ENCODE data around the gene GDPGP1.
A peak's percentile ranks its signal among the peaks of the same experiment; 100 is the strongest.
"Not testable (repeated sequence)": the region's sequence is repeated elsewhere in the genome, so short reads cannot be mapped to it uniquely, and the experiment has no call there.

Gene GDPGP1

DNA sequence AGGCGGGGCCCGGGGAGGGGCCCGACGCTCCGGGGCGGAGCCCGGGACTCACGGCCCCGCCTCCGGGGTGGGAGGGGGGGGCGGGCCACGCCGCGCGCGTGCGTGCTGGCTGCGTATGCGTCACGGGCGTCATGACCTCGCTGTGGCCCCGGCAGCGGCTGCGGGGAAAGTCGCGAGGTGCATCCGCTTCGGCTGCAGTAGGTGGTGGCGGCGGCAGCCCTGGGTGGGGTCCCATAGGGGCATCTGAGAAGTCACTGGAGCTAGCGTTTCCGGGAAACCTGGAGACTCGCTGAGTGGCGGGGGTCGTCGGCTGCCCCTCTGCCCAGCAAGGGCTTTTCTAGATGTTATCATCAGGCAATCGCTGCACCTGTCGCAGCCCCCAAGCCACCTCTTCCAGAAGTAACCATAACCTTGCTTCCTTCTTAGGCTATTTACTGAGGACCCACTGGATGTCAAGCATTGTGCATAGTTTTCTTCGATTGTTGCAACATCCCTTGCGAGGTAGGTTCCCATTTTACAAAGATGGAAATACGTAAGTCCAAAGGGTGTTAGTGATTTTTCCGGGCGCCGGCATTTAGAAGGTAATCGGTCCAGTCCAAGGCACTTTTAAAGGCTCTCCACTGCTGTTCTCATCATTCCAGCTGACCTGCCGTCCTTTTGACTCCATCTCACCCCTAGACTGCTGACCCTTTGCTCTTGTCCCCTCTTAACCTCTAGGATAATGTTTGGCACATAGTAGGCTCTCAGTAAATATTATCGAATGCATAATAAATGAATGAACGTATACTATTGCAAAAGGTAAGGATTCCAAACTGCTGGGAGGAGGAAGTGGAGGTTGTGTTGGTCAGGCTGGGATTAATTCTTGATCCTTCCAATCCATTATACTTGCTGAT, at the start of gene GDPGP1:
GDPGP1 (plus strand) TSS at position 114 of the 893 bp plus-strand sequence. CDS start 6,700 bp downstream, outside the sequence.
- no peak for DNase-seq

DNA sequence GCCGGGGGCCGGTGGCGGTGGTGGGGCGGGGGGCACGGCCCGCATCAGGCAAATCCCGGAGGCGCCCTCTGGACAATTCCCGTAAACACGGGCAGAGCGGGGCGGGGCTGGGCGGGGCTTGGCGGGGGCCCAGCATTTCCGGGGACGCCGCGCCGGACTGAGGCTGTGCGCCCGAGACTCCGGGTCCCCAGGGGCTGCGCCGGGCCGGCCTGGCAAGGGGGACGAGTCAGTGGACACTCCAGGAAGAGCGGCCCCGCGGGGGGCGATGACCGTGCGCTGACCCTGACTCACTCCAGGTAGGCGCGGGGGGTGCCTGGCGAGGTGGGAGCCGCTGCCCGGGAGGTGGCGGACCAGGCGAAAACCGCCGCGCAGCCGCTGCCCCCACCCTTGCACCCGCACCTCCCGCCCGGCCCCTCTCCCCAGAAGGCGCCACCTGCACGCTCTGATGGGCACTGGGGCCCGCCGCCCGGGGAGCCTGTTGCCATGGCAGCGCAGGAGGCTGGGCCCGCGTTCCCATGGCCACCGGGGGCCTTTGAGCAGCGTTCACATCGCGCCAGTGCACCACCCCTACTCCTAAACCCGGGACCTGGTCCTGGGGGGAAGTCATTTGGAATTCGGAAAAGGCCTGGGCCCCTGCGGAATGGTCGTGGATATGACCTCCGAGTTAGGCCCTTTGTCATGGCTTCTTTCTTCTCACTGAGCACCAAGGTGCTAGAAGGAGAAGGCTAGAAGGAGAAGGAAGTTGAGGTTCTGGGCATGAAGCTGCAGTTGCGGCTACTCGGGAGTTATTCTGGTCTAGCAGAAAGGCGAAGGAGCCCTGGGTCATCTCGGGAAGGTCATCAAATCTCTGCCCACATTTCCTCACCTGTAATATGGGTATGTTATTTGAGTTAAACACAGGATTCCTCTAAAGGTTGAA, 49.0 kb upstream of the GDPGP1 start:
- no peak for DNase-seq

DNA sequence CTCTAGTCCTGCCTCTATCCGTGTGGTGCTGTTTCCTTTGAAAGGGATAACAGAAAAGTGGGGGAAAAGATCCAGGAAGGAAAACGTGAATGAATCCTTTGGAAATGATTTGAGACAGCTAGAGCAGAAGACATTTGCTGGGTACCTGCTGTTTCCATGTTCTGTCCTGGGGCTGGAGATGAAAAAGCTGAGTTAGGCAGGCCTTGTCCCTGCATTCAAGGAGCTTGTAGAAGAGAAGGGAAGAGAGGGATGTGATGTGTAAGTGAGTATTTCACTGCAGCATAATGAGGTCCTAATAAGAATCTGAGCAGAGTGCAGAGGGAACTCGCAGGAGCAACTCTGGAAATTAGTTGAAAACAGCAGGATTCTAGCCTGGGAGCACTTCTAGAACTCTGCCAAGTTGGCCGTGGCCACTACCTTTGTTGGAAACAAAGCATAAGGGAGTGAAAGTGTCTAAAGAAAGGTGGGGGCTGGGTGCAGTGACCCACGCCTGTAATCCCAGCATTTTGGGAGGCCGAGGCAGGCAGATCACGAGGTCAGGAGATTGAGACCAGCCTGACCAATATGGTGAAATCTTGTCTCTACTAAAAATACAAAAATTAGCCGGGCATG, 46.6 kb upstream of the GDPGP1 start:
- no peak for DNase-seq

DNA sequence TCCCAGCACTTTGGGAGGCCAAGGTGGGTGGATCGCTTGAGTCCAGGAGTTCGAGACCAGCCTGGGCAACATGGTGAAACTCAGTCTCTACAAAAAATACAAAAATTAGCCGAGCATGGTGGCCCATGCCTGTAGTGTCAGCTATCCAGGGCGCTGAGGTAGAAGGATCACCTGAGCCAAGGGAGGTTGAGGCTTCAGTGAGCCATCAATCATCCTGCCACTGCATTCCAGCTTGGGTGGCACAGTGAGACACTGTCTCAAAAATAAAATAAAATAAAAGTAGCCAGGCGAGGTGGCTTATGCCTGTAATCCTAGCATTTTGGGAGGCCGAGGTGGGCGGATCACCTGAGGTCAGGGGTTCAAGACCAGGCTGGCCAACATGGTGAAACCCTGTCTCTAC, 45.9 kb upstream of the GDPGP1 start:
- DNase-seq = not testable (repeated sequence)

- no peak for DNase-seq
Measured at GRCh38 chr15:90188914-90189748, 44.9 kb upstream of the GDPGP1 start.

DNA sequence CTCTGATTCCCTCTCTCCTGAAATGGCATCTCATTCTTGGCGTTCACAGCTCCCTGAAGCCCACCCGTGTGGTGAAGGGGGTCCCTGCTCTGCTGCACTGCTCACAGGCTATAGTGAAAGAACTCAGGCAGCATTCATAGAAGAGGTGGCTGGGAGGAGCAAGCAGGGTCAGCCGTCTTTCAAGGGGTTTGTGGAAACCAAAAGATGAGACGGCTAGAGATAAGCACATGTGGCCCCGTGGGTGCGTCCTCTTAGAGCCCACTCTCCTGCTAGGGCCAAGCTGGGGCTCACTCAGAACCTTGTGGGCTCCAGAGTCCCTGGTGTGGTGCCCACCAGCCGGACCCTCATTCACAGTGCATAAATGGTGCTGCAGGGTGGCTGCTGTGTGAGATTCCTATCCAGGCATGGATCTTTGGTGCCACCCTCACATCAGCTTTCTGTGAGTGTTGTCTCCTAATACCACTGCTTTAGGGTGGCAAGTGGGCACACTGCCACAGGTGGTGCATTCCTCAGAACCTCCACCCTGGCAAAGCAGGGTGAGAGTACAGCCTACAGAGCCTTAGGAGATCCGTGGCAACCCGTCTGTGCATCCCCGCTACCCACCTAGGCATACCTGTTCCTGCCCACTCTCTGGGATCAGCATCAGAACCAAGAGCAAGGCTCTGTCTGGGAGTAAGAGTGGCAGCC, 44.1 kb upstream of the GDPGP1 start:
- no peak for DNase-seq

GRCh38 chr15:90190606-90191343, 43.2 kb upstream of the GDPGP1 start:
- no peak for DNase-seq

GRCh38 chr15:90191344-90191687, 42.7 kb upstream of the GDPGP1 start:
- DNase-seq = no peak

- peak; percentile 72 for DNase-seq
Measured at GRCh38 chr15:90191794-90192509, 42.1 kb upstream of the GDPGP1 start.

GRCh38 chr15:90192961-90193786, 40.8 kb upstream of the GDPGP1 start:
- no peak for DNase-seq

DNA sequence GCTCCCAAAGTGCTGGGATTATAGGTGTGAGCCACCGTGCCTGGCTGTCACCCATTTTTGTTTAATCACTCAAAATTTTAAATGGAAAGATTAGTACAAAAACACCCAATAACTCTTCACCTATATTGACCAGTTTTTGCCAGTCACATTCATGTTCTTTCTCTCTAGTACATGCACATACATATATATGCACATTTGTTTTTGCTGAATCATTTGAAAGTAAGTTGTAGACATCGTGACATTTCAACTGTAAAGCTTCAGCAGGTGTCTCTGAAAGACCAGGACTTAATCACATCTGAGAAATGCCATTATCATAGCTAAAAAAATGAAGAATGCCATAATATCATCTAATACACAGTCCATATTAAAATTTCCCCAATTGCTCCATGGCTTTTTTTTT, 39.4 kb upstream of the GDPGP1 start:
- no peak for DNase-seq

GRCh38 chr15:90200534-90201129, 33.4 kb upstream of the GDPGP1 start:
- DNase-seq = no peak

- DNase-seq = no peak
Measured at GRCh38 chr15:90201130-90201943, 32.7 kb upstream of the GDPGP1 start, which contains the start of gene SEMA4B. Gene SEMA4B (plus strand): TSS chr15:90201330. CDS start chr15:90201579, 249 bp downstream.

GRCh38 chr15:90201944-90202375, 32.0 kb upstream of the GDPGP1 start:
- no peak for DNase-seq

DNA sequence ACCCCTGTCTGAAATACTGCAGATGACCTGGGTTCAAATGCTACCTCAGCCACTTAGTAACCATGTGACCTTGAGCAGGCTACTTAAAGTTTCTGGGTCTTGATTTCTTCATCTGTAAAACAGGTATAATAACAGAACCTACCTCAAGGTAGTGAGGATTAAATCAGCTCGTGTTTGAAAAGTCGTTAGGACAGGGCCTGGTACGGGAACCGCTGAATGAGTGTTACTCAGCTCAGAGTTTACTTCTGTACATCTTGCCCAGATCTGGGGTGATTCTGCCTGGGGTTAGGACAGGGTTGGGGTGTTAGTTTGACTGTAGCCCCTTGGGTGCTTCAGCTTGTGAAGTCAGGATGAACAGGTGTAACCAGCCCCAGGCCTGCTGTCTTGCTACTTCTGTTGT, 31.1 kb upstream of the GDPGP1 start:
- no peak for DNase-seq

GRCh38 chr15:90203473-90203872, 30.5 kb upstream of the GDPGP1 start:
- DNase-seq = no peak

DNA sequence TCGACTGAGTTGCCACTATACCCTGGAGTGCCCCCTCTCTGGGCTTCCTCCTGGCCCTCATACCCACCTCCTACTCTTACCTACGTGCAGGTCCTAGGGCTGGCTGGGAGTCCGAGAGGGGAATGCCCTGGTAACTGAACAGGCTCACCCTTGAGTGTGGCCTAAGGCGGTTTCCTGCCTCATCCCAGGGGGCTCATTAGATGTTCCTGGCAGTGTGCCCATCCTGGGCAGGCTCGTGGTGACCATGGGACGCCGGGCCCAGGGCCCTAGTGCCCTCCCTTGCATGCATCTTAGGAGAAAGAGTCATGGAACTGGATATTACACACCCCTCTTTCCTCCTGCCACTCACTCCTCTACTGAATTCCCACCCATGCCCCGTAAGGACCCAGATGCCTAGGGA, 30.1 kb upstream of the GDPGP1 start:
- DNase-seq = no peak
